ENCODE results near the gene CLCNKA. TPM values are rescaled to one million over a fixed set of nuclear protein-coding genes. Genes with fewer than 3 reads are reported as not detected.
"Not testable (repeated sequence)": the region's sequence is repeated elsewhere in the genome, so short reads cannot be mapped to it uniquely, and the experiment has no call there.

Gene CLCNKA
- total and polyA plus RNA-seq, 2 donors, result 0.09 TPM; not detected in 1

DNA sequence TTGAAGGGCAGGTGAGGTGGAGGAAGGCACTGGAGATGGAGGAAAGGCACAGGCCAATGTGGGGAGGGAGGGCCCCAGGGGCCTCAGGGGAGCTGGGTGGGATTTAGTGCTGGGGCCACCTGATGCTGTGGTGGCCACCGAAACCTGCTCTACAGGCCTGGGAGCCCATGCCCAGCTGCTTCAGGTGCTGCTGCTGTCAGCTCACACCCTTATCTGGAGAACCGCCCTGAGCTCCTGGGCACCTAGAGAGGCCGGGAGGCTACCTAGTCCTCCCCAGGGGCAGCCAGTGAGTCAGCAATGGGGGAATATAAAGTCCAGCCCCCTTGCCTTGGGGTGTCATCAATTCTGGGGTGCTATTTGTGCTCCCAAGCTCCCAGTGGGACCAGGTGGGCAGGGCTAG lies 39.4 kb downstream of the CLCNKA start:
- Histone ChIP-seq H3K27ac (ENCODE audit: low read depth) (no peak overlapping the region), H3K4me3 (ENCODE audit: low read depth, low read length) (no peak overlapping the region), H3K36me3 (ENCODE audit: insufficient read depth) (no peaks in the 10 kb centered on the region), H3K4me1 (ENCODE audit: insufficient read depth) (no peaks in the 10 kb centered on the region)
- no peak for DNase-seq (ENCODE audit: extremely low spot score)
- 84% methylated on average over 3 of the region's 3 CpGs for WGBS

DNA sequence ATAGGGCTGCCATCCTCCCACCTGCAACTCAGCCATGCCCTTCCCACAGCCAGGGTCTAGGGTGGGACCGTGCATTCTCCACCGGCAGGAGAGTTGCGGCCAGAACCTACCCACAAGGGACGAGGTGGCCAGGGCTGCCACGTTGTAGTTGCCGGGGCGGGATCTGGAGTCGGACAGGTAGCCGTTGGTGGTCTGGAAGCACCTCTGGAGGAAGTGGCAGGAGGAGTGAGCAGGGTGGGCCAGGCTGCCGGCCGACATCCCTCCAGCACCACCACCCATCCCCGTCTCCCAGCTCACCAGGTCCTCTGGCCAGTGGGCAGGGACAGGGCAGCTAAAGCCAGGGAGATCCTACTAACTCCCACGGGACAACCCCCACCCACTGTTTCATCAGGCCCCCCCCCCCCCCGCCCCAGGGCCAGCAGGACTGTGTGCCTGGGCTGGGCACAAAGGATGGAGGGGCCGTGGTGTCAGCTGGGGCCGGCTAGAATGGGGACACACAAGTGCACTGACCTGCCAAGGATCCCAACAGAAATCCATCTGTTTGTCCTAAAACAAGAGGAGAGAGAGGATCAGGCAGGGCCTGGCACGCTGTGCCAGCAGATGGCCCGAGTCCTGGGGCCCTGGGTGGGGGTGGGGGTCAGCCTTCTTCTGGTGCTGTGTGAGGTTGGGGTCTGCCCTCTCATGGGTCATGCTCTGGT lies 40.3 kb downstream of the CLCNKA start:
- H3K36me3 ChIP-seq (ENCODE audit: insufficient read depth); DNase-seq (ENCODE audit: extremely low spot score); H3K4me3 ChIP-seq (ENCODE audit: low read depth, low read length); H3K4me1 ChIP-seq (ENCODE audit: insufficient read depth); H3K27ac ChIP-seq (ENCODE audit: low read depth): not testable (repeated sequence)
- WGBS, result 80% methylated on average over 18 of the region's 18 CpGs

DNA sequence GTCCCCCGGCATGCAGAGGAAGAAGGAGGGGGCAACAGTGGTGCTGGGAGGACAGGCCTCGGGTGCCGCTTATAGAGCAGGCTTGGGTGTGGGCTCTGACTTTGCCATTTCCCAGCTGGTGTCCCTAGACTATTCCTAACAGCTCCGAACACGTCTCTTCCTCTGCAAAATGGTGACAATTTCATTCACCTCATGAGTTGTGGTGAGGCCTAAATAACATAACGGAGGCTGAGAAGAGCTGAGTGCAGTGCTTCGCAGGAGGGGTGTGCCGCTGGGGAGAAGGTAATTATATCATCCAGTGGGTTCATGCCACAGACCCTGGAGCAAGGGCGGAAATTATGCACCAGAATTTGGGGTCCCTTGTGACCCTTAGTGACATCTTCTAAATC lies 40.8 kb downstream of the CLCNKA start:
- not testable (repeated sequence) for DNase-seq (ENCODE audit: extremely low spot score)
- 84% methylated on average over 9 of the region's 9 CpGs for WGBS

GRCh38 chr1:16063226-16063829 lies 41.5 kb downstream of the CLCNKA start:
- no peak for DNase-seq (ENCODE audit: extremely low spot score)
- Histone ChIP-seq H3K27ac (ENCODE audit: low read depth) (no peak overlapping the region), H3K4me1 (ENCODE audit: insufficient read depth) (no peaks in the 10 kb centered on the region), H3K36me3 (ENCODE audit: insufficient read depth) (no peaks in the 10 kb centered on the region), H3K4me3 (ENCODE audit: low read depth, low read length) (no peak overlapping the region)
- 94% methylated on average over 15 of the region's 15 CpGs for WGBS

More for the DNA sequence above, 40.8 kb downstream of the CLCNKA start:
- H3K4me1 ChIP-seq (ENCODE audit: insufficient read depth); H3K27ac ChIP-seq (ENCODE audit: low read depth); H3K4me3 ChIP-seq (ENCODE audit: low read depth, low read length); H3K36me3 ChIP-seq (ENCODE audit: insufficient read depth): not testable (repeated sequence)

GRCh38 chr1:16063921-16064320 lies 42.1 kb downstream of the CLCNKA start:
- WGBS, result 61% methylated on average over 9 of the region's 9 CpGs
- no peaks in the 10 kb centered on the region for H3K4me1 ChIP-seq (ENCODE audit: insufficient read depth)
- no peaks in the 10 kb centered on the region for H3K36me3 ChIP-seq (ENCODE audit: insufficient read depth)
- H3K4me3 ChIP-seq (ENCODE audit: low read depth, low read length), result no peak overlapping the region
- no peak overlapping the region for H3K27ac ChIP-seq (ENCODE audit: low read depth)
- no peak for DNase-seq (ENCODE audit: extremely low spot score)

DNA sequence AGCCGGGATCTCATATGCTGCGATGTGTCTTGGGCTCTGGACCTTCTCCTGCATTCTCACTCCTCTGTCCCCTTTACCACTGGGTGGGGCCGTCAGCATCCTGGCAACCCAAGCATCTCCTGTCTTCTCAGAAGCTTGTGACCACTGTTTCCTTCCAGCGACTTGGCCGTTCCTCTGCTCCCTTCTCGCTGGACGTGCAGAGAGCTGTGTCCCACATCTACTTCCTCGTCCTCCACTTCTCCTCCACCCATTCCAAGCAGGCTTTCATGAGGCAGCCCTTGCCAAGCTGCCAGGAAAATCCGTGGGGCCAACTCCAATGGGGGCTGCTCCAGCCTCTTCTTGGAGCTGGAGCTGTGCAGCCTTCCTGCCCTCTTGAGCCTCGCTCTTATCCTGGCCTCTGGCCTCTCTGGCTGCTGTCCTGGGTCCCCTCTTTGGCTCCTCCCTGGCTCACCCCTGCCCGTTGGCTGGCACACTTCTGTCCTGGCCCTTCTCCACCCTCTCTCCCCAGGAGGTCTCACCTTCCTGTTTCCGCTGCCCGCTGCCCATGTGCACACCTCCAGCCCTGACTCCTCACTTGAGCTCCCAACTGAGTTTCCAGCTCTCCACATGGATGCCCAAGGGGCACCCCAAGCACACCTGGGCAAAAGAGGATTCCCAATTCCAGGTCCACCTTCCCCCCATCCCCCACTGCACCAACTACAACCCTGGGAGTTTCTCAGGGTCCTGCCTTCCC lies 42.9 kb downstream of the CLCNKA start:
- Histone ChIP-seq H3K4me3 (ENCODE audit: low read depth, low read length) (no peak overlapping the region), H3K4me1 (ENCODE audit: insufficient read depth) (no peaks in the 10 kb centered on the region), H3K27ac (ENCODE audit: low read depth) (no peak overlapping the region), H3K36me3 (ENCODE audit: insufficient read depth) (no peaks in the 10 kb centered on the region)
- 44% methylated on average over 13 of the region's 13 CpGs for WGBS
- DNase-seq (ENCODE audit: extremely low spot score), result no peak

DNA sequence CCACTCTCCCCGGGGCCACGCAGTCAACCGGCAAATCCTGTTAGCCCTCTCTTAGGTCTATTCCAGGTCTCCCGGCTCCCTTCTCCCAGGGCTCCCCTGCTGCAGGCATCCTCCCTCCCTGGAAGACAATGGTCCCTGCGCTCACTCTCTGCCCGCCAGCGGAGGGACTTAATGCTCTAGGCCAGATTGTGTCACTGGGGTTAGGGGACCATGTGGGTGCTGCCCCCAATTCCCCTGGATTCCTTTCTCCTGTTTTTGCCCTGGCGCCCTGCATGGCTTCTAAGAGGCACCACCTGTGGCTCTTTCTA lies 43.4 kb downstream of the CLCNKA start:
- H3K36me3 ChIP-seq (ENCODE audit: insufficient read depth), result no peaks in the 10 kb centered on the region
- no peak for DNase-seq (ENCODE audit: extremely low spot score)
- WGBS, result 75% methylated on average over 8 of the region's 8 CpGs
- H3K27ac ChIP-seq (ENCODE audit: low read depth), result no peak overlapping the region
- H3K4me1 ChIP-seq (ENCODE audit: insufficient read depth), result no peaks in the 10 kb centered on the region
- H3K4me3 ChIP-seq (ENCODE audit: low read depth, low read length), result no peak overlapping the region

DNA sequence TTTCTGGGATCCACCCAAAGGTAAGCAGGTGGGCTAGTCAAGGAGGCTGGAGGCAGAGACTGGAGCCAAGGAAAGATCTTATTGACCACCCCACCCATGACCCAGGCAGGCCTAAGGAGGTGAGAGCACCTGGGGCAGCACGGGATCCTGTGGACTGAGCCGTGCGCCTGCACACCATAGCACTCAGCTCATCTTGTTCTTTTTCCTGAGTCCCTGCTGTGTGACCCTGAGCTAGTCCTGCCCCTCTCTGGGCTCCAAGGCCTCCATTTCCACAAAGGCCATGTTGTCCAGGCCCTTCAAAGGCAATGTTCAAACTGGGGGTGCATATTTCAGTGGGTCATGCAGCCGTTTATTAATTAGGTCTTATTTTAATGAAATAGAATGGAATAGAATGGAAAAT lies 44.4 kb downstream of the CLCNKA start:
- Histone ChIP-seq H3K36me3 (ENCODE audit: insufficient read depth) (no peaks in the 10 kb centered on the region), H3K4me1 (ENCODE audit: insufficient read depth) (no peaks in the 10 kb centered on the region), H3K4me3 (ENCODE audit: low read depth, low read length) (no peak overlapping the region), H3K27ac (ENCODE audit: low read depth) (no peak overlapping the region)
- no peak for DNase-seq (ENCODE audit: extremely low spot score)
- 90% methylated on average over 4 of the region's 4 CpGs for WGBS

DNA sequence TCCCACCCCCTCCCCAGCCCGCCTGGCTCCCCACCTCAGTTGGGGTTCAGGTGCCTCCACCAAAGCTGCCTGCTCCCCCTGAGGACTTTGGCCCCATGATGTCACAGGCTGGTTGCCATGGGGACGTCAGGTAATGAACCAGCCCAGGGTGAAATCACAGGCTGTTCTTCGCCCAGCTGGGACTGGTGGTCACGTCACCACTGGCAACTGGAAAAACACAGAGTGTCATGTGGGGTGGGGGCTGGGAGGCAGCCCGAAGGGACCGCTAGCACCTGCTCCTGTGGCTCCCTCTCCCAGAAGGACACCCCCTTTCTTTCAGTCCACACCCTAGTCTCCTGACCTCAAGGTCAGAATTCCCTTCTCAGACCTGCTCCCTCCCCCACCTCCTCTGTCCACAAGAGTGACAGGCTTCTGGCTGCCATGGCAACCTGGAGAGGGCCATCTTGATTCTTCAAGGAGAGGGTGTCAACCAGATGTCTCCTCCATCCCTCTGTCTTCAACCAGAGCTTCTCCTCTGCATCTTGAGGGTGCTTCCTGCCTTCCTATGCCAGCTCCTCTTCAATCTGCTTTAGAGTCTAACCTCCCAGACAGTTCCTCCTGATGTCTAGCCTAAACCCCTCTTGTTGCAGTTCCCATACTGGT lies 45.4 kb downstream of the CLCNKA start:
- no peaks in the 10 kb centered on the region for H3K4me1 ChIP-seq (ENCODE audit: insufficient read depth)
- H3K27ac ChIP-seq (ENCODE audit: low read depth), result no peak overlapping the region
- DNase-seq (ENCODE audit: extremely low spot score), result no peak
- 74% methylated on average over 6 of the region's 6 CpGs for WGBS
- no peak overlapping the region for H3K4me3 ChIP-seq (ENCODE audit: low read depth, low read length)
- no peaks in the 10 kb centered on the region for H3K36me3 ChIP-seq (ENCODE audit: insufficient read depth)

- Histone ChIP-seq H3K27ac (ENCODE audit: low read depth) (no peak overlapping the region), H3K36me3 (ENCODE audit: insufficient read depth) (no peaks in the 10 kb centered on the region), H3K4me3 (ENCODE audit: low read depth, low read length) (no peak overlapping the region), H3K4me1 (ENCODE audit: insufficient read depth) (no peaks in the 10 kb centered on the region)
- WGBS, result 72% methylated on average over 13 of the region's 13 CpGs
- no peak for DNase-seq (ENCODE audit: extremely low spot score)
Observed at GRCh38 chr1:16067933-16068332, 46.1 kb downstream of the CLCNKA start.

DNA sequence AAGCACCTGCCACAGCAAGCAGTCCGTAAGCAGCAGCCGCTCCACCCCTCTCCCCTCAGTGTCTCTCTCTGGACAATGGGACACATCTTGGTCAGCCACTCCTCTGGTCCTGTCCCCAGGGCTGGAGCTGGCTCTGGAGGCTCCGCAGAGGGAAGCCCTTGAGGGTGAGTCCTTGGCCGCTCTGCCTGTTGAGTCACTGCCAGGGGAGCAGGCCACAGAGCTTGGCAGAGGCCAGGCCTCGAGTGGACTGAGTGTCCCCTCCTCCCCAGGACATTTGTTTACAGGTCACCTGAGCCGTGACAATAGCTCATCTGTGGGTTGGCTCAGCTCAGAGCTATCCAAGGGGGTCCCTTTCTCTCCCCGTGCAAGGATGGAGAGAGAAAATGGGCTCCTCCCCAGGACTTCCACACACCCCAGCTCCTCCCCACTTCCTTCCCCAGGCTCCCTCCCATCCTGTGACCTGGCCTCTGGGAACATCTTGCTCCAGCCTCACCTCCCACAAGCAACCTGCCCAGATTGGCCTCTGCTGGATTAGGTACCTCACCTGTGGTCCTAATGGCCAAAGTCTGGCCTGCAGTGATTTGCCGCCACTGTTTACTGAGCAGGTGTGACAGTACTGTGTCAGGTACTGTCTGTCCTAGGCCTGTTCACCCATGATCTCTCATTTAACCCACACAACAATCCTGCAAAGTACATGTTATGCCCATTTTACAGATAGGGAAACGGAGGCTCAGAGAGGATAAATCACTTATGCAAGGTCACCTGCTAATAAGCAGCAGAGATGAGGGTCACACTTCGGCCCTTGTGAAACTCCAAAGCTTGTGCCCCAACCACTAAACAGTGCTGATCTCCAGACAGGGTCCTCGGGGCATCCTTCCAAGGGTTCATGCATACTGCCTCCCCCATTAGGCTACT lies 46.8 kb downstream of the CLCNKA start:
- no peak overlapping the region for H3K4me3 ChIP-seq (ENCODE audit: low read depth, low read length)
- no peak for DNase-seq (ENCODE audit: extremely low spot score)
- no peaks in the 10 kb centered on the region for H3K4me1 ChIP-seq (ENCODE audit: insufficient read depth)
- WGBS, result 58% methylated on average over 11 of the region's 11 CpGs
- no peaks in the 10 kb centered on the region for H3K36me3 ChIP-seq (ENCODE audit: insufficient read depth)
- no peak overlapping the region for H3K27ac ChIP-seq (ENCODE audit: low read depth)

GRCh38 chr1:16070640-16071355 lies 49.0 kb downstream of the CLCNKA start:
- Histone ChIP-seq H3K4me3 (ENCODE audit: low read depth, low read length) (no peak overlapping the region), H3K27ac (ENCODE audit: low read depth) (no peak overlapping the region), H3K4me1 (ENCODE audit: insufficient read depth) (no peaks in the 10 kb centered on the region), H3K36me3 (ENCODE audit: insufficient read depth) (no peaks in the 10 kb centered on the region)
- 93% methylated on average over 9 of the region's 9 CpGs for WGBS
- DNase-seq (ENCODE audit: extremely low spot score), result no peak

DNA sequence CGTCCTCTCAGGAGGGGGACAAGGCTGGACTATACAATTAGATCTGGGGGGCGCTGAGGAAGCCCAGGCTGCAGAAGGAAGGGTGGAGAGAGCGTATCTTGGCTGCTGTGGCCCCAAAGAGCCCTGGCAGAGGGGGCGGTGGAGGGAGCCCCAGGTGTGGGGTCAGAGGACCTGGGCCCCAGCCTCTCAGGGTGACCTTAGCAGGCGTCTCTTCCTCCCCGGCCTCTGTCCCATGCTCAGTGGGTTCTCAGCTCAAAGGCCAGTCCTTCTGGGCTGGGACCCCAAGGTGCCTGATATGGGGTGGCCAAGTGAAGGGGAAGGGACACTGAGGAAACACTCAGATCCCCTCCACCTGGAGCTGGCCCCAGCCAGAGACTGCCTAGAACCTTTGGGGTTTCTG lies 49.8 kb downstream of the CLCNKA start:
- no peak for DNase-seq (ENCODE audit: extremely low spot score)
- WGBS, result 97% methylated on average over 6 of the region's 6 CpGs
- Histone ChIP-seq H3K36me3 (ENCODE audit: insufficient read depth) (no peaks in the 10 kb centered on the region), H3K4me3 (ENCODE audit: low read depth, low read length) (no peak overlapping the region), H3K27ac (ENCODE audit: low read depth) (no peak overlapping the region), H3K4me1 (ENCODE audit: insufficient read depth) (no peaks in the 10 kb centered on the region)

Measured in urinary bladder (tissue), 4 donors.